ENCODE measurements around the gene ZNF112. TPM values are rescaled to one million over a fixed set of nuclear protein-coding genes. Genes with fewer than 3 reads are reported as not detected.
"Not testable (repeated sequence)": the region's sequence is repeated elsewhere in the genome, so short reads cannot be mapped to it uniquely, and the experiment has no call there.

Gene ZNF112
- total RNA-seq (ENCODE audit: unreplicated experiment), result 12.3 TPM
- long read RNA-seq, partial matches to known transcripts, result 0 of 2 reads
- long read RNA-seq, other reads (novel, unspliced or antisense), result 0 of 2 reads

DNA sequence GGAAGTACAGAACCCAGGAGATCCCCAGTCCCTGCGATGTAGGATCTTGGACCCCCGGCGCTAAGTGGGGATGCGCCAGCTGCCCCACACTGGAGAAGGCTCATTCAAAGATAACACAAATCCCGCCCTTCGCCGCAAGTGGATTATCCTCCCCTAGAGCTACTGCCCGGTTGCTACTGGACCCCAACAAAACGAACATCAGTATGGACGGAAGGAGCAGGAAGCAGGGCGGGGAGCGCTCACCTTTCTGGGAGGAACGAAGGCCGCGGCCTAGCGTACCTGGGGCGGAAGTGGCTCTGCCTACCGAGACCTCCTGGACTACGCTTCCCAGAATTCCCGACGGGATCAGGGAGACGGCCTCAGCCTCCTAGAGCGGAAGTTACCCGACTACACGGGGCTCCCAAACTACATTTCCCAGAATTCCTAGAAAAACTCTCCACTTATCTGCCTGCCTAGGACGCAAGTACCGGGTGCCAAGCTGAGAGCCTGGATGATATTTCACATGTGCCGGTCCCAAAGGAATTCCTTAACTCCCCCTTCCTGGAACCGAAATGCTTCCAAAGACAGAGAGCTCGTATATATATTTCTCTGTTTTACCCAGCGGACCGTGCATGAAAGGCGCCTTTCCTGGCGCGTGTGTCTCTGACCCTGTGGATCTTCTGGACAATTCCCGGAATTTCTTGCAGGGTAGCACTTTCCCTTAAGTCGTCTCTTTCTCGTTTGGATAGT lies at the start of gene ZNF112:
Gene ZNF112 (minus strand): TSS at position 298 of the 729 bp plus-strand sequence. CDS start 16,141 bp downstream, outside the sequence.
- H3K4me3 Mint-ChIP-seq (ENCODE audit: unreplicated experiment), result peak within 1 kb of the TSS; percentile 96

DNA sequence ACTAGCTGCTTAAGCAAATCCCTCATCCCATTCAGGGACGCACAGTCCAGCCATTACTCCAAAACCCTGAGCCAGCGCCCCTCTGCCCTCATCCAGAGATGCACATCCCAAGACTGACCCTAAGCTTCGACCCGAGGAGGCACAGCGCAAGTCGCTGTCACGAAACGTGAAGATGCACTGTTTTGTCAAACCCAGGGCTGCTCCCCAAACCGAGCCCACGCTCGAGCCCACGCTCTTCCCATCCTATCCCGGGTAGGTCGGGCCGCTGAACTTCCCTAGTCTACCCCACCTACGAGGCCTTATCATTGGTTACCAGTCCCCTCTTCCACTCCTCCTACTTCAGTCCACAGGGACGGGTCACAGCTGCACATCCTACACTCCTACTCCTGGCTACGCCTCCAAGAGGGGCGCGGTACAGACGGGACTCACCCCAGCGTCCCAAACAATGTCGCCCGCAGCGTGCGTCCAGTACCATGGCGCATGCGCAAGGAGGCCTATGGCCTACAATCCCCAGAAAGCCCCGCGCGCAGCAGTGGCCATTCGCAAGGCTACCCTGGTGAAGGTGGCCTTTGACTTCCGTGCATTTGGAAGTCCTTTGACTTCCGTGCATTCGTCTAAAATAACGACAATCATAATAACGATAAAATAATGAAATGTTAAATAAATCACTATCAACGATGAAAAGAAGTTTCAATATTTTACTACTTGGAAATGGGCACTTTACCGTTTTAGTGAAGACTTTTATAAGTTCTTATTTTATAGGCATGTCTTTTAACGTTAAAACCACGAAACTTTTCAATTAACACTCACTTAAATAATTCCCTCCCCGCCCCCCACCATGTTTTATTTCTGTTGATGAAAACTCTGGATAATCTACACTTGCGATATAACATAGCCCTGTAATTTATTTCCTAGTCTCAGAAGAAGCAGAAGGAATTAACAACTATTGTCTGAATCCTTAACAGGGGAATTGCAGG lies 44.9 kb upstream of the ZNF112 start, which contains the start of gene ZNF285:
Gene ZNF285 (minus strand): TSS at position 470 of the 977 bp plus-strand sequence. CDS start 4,395 bp downstream, outside the sequence.
- Mint-ChIP-seq H3K9me3 (ENCODE audit: unreplicated experiment) (peaks cover 9% of the 10 kb centered on the region), H3K27ac (ENCODE audit: unreplicated experiment) (peak within 1 kb of the TSS; percentile 4), H3K27me3 (ENCODE audit: unreplicated experiment) (no peaks in the 10 kb centered on the region), H3K4me1 (ENCODE audit: unreplicated experiment) (peaks cover 8% of the 10 kb centered on the region), H3K4me3 (ENCODE audit: unreplicated experiment) (peak within 1 kb of the TSS; percentile 97), H3K36me3 (ENCODE audit: low read depth, unreplicated experiment) (peaks cover 17% of the 10 kb centered on the region)
- DNase-seq (ENCODE audit: low spot score), result peak; percentile 89
- TF ChIP-seq, protein P1, sequence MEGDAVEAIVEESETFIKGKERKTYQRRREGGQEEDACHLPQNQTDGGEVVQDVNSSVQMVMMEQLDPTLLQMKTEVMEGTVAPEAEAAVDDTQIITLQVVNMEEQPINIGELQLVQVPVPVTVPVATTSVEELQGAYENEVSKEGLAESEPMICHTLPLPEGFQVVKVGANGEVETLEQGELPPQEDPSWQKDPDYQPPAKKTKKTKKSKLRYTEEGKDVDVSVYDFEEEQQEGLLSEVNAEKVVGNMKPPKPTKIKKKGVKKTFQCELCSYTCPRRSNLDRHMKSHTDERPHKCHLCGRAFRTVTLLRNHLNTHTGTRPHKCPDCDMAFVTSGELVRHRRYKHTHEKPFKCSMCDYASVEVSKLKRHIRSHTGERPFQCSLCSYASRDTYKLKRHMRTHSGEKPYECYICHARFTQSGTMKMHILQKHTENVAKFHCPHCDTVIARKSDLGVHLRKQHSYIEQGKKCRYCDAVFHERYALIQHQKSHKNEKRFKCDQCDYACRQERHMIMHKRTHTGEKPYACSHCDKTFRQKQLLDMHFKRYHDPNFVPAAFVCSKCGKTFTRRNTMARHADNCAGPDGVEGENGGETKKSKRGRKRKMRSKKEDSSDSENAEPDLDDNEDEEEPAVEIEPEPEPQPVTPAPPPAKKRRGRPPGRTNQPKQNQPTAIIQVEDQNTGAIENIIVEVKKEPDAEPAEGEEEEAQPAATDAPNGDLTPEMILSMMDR (IDR thresholded peaks at IDR 0.05; ENCODE audit: unreplicated experiment), result no peak

More for the DNA sequence above, at the start of gene ZNF112:
- TF ChIP-seq, protein P1 (IDR thresholded peaks at IDR 0.05; ENCODE audit: unreplicated experiment), result no peak
- H3K27me3 Mint-ChIP-seq (ENCODE audit: unreplicated experiment), result peaks cover 3% of the 10 kb centered on the region
- peaks cover 5% of the 10 kb centered on the region for H3K4me1 Mint-ChIP-seq (ENCODE audit: unreplicated experiment)
- peaks cover 5% of the 10 kb centered on the region for H3K9me3 Mint-ChIP-seq (ENCODE audit: unreplicated experiment)
- peak; percentile 73 for DNase-seq (ENCODE audit: low spot score)
- peaks cover 4% of the 10 kb centered on the region for H3K36me3 Mint-ChIP-seq (ENCODE audit: low read depth, unreplicated experiment)
- peak within 1 kb of the TSS; percentile 75 for H3K27ac Mint-ChIP-seq (ENCODE audit: unreplicated experiment)

DNA sequence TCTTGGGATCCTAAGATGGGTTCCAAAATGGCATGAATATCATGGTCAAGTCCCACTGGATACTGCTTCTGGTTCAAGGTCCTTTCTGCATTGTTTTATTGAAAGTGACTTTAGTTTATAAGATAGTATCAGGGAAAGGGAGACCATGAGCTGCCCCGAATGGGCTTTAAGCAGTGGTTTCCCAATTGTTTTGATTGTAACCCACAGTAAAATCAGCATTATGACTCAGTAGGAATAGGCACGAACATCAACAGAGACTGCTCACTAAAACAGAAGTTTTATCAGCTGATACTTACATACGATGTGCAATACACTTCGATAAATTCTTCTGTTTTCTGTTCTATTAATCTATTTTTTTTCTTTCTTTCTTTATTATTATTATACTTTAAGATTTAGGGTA lies 32.8 kb upstream of the ZNF112 start:
- not testable (repeated sequence) for DNase-seq (ENCODE audit: low spot score)

DNA sequence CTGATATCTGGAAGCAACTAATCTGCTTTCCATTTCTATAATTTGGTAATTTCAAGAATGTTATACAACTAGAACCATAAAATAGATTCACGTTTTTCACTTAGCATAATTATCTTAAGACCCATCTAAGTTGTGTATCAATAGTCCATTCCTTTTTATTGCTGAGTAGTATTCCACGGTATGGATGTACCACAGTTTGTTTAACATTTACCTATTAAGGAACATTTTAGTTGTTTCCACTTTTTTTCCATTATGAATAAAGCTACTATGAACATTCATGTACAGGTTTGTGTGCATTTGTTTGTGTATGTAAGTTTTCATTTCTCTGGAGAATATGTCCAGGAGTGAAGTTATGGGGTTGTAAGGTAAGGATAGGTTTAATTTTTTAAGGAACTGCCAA lies 18.3 kb upstream of the ZNF112 start:
- DNase-seq (ENCODE audit: low spot score), result no peak
- H3K36me3 Mint-ChIP-seq (ENCODE audit: low read depth, unreplicated experiment), result no peaks in the 10 kb centered on the region
- H3K27ac Mint-ChIP-seq (ENCODE audit: unreplicated experiment), result no peak overlapping the region
- H3K27me3 Mint-ChIP-seq (ENCODE audit: unreplicated experiment), result no peaks in the 10 kb centered on the region
- H3K4me1 Mint-ChIP-seq (ENCODE audit: unreplicated experiment), result no peaks in the 10 kb centered on the region
- TF ChIP-seq, protein P1 (IDR thresholded peaks at IDR 0.05; ENCODE audit: unreplicated experiment), result no peak
- H3K9me3 Mint-ChIP-seq (ENCODE audit: unreplicated experiment), result peaks cover 4% of the 10 kb centered on the region
- no peak overlapping the region for H3K4me3 Mint-ChIP-seq (ENCODE audit: unreplicated experiment)

More for the DNA sequence above, 32.8 kb upstream of the ZNF112 start:
- H3K27me3 Mint-ChIP-seq (ENCODE audit: unreplicated experiment); H3K4me1 Mint-ChIP-seq (ENCODE audit: unreplicated experiment); H3K4me3 Mint-ChIP-seq (ENCODE audit: unreplicated experiment); H3K27ac Mint-ChIP-seq (ENCODE audit: unreplicated experiment); H3K9me3 Mint-ChIP-seq (ENCODE audit: unreplicated experiment): not testable (repeated sequence)
- peaks cover 47% of the 10 kb centered on the region for H3K36me3 Mint-ChIP-seq (ENCODE audit: low read depth, unreplicated experiment)

DNA sequence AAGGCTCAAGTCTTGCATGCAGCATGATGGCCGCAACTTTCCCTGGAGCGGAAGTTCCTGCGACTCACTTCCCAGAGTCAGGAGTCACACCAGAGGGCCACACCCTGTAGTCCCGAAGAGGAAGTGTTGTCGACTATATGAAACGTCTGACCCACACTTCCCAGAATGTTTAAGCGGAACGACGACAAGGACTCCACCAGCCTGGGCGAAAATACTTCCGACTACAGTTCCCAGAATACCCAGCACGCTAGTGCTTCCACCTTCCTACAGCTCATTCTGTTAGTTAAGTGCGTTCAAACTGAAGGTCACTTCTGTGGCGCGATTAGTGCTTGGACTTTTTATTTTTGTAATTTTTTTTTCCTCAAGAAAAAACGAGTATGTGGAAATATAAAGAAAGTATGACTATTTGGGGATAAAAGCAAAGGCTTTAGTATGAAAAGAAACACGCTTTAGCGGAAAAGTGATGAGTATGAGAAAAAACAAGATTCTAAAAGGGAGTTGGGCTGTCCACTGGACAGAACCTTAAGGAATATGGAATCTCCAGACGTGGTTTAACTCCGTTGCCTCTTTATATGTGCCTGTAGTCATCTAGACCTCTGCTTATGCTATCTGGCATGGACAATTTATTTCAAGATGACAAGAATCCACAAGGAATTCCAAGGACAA lies 15.5 kb upstream of the ZNF112 start:
- Mint-ChIP-seq H3K4me1 (ENCODE audit: unreplicated experiment) (no peaks in the 10 kb centered on the region), H3K9me3 (ENCODE audit: unreplicated experiment) (peaks cover 4% of the 10 kb centered on the region), H3K27me3 (ENCODE audit: unreplicated experiment) (peaks cover under 1% of the 10 kb centered on the region), H3K27ac (ENCODE audit: unreplicated experiment) (no peak overlapping the region), H3K4me3 (ENCODE audit: unreplicated experiment) (no peak overlapping the region), H3K36me3 (ENCODE audit: low read depth, unreplicated experiment) (no peaks in the 10 kb centered on the region)
- TF ChIP-seq, protein P1 (IDR thresholded peaks at IDR 0.05; ENCODE audit: unreplicated experiment), result no peak
- DNase-seq (ENCODE audit: low spot score), result no peak
